K562 (cell line): ENCODE data around the gene BCAS3. TPM values are rescaled to one million over a fixed set of nuclear protein-coding genes. Genes with fewer than 3 reads are reported as not detected.
A peak's percentile ranks its signal among the peaks of the same experiment; 100 is the strongest.

Experiments used
- ATAC-seq: fragments of 200-7000 bp; cut with Tn5 transposase; 3 replicates; pipeline ENCODE4 v1.9.1; 2020; ENCODE audit warnings: moderate library complexity
- BruUV-seq: library from RNA; stranded (reverse); fragments of 400-500 nt; replicated peaks from 2 replicates; lab custom pipeline; 2021; lab: Mats Ljungman, UMichigan
- CTCF ChIA-PET: fragments of 300-600 bp; formaldehyde crosslinking; extraction: SDS; loops from one replicate; lab custom pipeline; 2021; ENCODE audit warnings: low intra/inter-chr PET ratio; lab: Yijun Ruan, JAX
- POLR2A ChIA-PET: fragments of 300-600, 350-650 bp; sonication (Branson Sonifier 250); formaldehyde crosslinking; extraction: SDS; loops from one replicate; lab custom pipeline; 2021; ENCODE audit warnings: antibody characterized with exemption, inconsistent platforms; lab: Yijun Ruan, JAX
- DNase-seq, 4 experiments: peaks; one replicate each; pipeline versions ENCODE4 v3.0.0 to v3.0.0-alpha.2; 2011 to 2018; ENCODE audit warnings: low spot score in 3 of 4, mixed read lengths in 3 of 4; ENCODE audit errors: extremely low read depth in 1 of 4
- FAIRE-seq: peaks from 2 replicates; lab custom pipeline; 2011; peaks lifted over from hg19 to GRCh38; lab: Jason Lieb, UNC
- H2AFZ ChIP-seq: 2 replicates; pipeline ENCODE4 v1.6.0; 2011; ENCODE audit warnings: low read depth, low read length, control low read depth, inconsistent platforms
- H3K27ac ChIP-seq: fragments of 200-600 bp; 3 replicates; pipeline ENCODE4 v1.8.0; 2011; ENCODE audit warnings: low read depth, mild to moderate bottlenecking, control low read depth, inconsistent platforms, low read length, moderate library complexity, mixed read lengths; ENCODE audit errors: extremely low read depth
- H3K27me3 ChIP-seq, 2 experiments: fragments of 300-600 bp in 1 of 2; 2 replicates in 1 of 2; 3 replicates in 1 of 2; pipeline versions ENCODE4 v1.6.0 to v1.8.0; 2011; ENCODE audit warnings: inconsistent platforms in 2 of 2, low read length in 2 of 2, mild to moderate bottlenecking in 1 of 2, mixed read lengths in 1 of 2, moderate library complexity in 1 of 2; ENCODE audit not compliant: control insufficient read depth in 2 of 2, insufficient read depth in 2 of 2
- H3K36me3 ChIP-seq: fragments of 300-600 bp; 3 replicates; pipeline ENCODE4 v1.8.0; 2011; ENCODE audit warnings: mild to moderate bottlenecking, low read length, inconsistent platforms; ENCODE audit not compliant: control insufficient read depth, insufficient read depth
- H3K4me1 ChIP-seq, 2 experiments: fragments of 200-600 bp in 1 of 2; replicated peaks in 1 of 2; 2 replicates in 1 of 2; 3 replicates in 1 of 2; pipeline versions ENCODE4 v1.5.1 to v1.8.0; 2011; ENCODE audit warnings: inconsistent platforms in 2 of 2, low read length in 2 of 2, mild to moderate bottlenecking in 1 of 2, mixed read lengths in 1 of 2, moderate library complexity in 1 of 2; ENCODE audit not compliant: control insufficient read depth in 2 of 2, insufficient read depth in 2 of 2
- H3K4me2 ChIP-seq: 2 replicates; pipeline ENCODE4 v1.6.1; 2011; ENCODE audit warnings: low read length, control low read depth, inconsistent platforms, mixed read lengths; ENCODE audit not compliant: insufficient read depth
- H3K4me3 ChIP-seq: fragments of 200-600 bp; sonication (generic), shearing (Covaris generic); 2 replicates; pipeline ENCODE4 v1.5.1; 2016; ENCODE audit warnings: control low read depth, inconsistent platforms
- H3K79me2 ChIP-seq: fragments of 200-600 bp; 3 replicates; pipeline ENCODE4 v1.8.0; 2011; ENCODE audit warnings: low read length, inconsistent platforms; ENCODE audit not compliant: control insufficient read depth, insufficient read depth
- H3K9ac ChIP-seq, 2 experiments: 2 replicates each; pipeline versions ENCODE4 v1.6.0 to v1.6.1; 2011; ENCODE audit warnings: low read depth in 2 of 2, low read length in 2 of 2, control low read depth in 1 of 2, inconsistent platforms in 1 of 2, mild to moderate bottlenecking in 1 of 2, mixed read lengths in 1 of 2; ENCODE audit not compliant: insufficient read depth in 1 of 2
- H3K9me1 ChIP-seq: one replicate; pipeline ENCODE4 v1.6.0; 2011; ENCODE audit warnings: inconsistent platforms, mild to moderate bottlenecking, low read length, moderate library complexity; ENCODE audit not compliant: control insufficient read depth, insufficient read depth
- H3K9me3 ChIP-seq: replicated peaks from 2 replicates; pipeline ENCODE4 v1.5.1; 2011; ENCODE audit warnings: low read depth, low read length, inconsistent platforms; ENCODE audit not compliant: control insufficient read depth, insufficient read depth
- H4K20me1 ChIP-seq: replicated peaks from 2 replicates; pipeline ENCODE4 v1.6.1; 2011; ENCODE audit warnings: low read length, inconsistent platforms, mixed read lengths; ENCODE audit not compliant: control insufficient read depth, insufficient read depth
- CBX3 ChIP-seq, 2 experiments: IDR thresholded peaks; 1 replicate in 1 of 2; 2 replicates in 1 of 2; pipeline ENCODE4 v1.6.1; 2012; ENCODE audit warnings: inconsistent platforms in 2 of 2, low read length in 2 of 2, borderline replicate concordance in 1 of 2, control low read depth in 1 of 2
- CXXC5 ChIP-seq: fragments of 250-450 bp; sonication (Bioruptor Pico); IDR thresholded peaks from 2 replicates; pipeline ENCODE4 v1.8.0; 2022; ENCODE audit warnings: inconsistent platforms, mild to moderate bottlenecking, moderate library complexity
- ETV6 ChIP-seq, 3 experiments: fragments of 150-350 bp in 1 of 3; sonication (generic) in 1 of 3; formaldehyde crosslinking in 1 of 3; IDR thresholded peaks; 2 replicates each; pipeline versions ENCODE4 v1.6.1 to v1.8.0; 2014 to 2022; ENCODE audit warnings: borderline replicate concordance in 2 of 3, low read depth in 2 of 3, antibody characterized with exemption in 1 of 3, low read length in 1 of 3, mild to moderate bottlenecking in 1 of 3, missing genetic modification reagents in 1 of 3
- GABPA ChIP-seq: fragments of 200-800 bp; sonication (Bioruptor generic); conservative IDR thresholded peaks from 2 replicates; pipeline ENCODE4 v1.6.1; 2016; ENCODE audit warnings: low read depth, missing genetic modification characterization, missing compliant biosample characterization
- GTF3C2 ChIP-seq: IDR thresholded peaks from 3 replicates; pipeline ENCODE4 v1.6.1; 2011; ENCODE audit warnings: borderline replicate concordance, mild to moderate bottlenecking, moderate library complexity; ENCODE audit not compliant: insufficient read length; ENCODE audit errors: extremely low read depth
- ILF3 ChIP-seq: fragments of 450-650 bp; IDR thresholded peaks from 2 replicates; pipeline ENCODE4 v1.6.1; 2018; ENCODE audit warnings: antibody characterized with exemption, mild to moderate bottlenecking, moderate library complexity, borderline replicate concordance
- JUN ChIP-seq, 2 experiments: sonication (generic) in 1 of 2; formaldehyde crosslinking in 1 of 2; IDR thresholded peaks; 2 replicates each; pipeline versions ENCODE4 v1.6.1 to v1.8.0; 2012 to 2022; ENCODE audit warnings: borderline replicate concordance in 2 of 2, mild to moderate bottlenecking in 2 of 2, improper control_type of control experiment in 1 of 2, low read depth in 1 of 2, low read length in 1 of 2, missing genetic modification reagents in 1 of 2
- LARP7 ChIP-seq: fragments of 450-650 bp; IDR thresholded peaks from 2 replicates; pipeline ENCODE4 v1.6.1; 2016
- MEF2D ChIP-seq: conservative IDR thresholded peaks from 2 replicates; pipeline ENCODE4 v1.6.1; 2016; ENCODE audit warnings: low read depth, missing genetic modification characterization, missing compliant biosample characterization
- TARDBP ChIP-seq: fragments of 450-650 bp; IDR thresholded peaks from 2 replicates; pipeline ENCODE4 v1.6.1; 2016
- TBL1XR1 ChIP-seq, 2 experiments: IDR thresholded peaks; 2 replicates each; pipeline ENCODE4 v1.6.1; 2012; ENCODE audit warnings: improper control_type of control experiment in 2 of 2, low read length in 2 of 2, mild to moderate bottlenecking in 1 of 2
- TSC22D4 ChIP-seq: fragments of 450-650 bp; IDR thresholded peaks from 2 replicates; pipeline ENCODE4 v1.6.1; 2016; ENCODE audit warnings: missing genetic modification characterization, missing biosample characterization, control low read depth
- ZNF589 ChIP-seq: fragments of 200-800 bp; sonication (Bioruptor generic); IDR thresholded peaks from 2 replicates; pipeline ENCODE4 v1.6.1; 2016; ENCODE audit warnings: low read depth, missing genetic modification characterization, missing compliant biosample characterization
- WGBS: fragments of 100-300 bp; shearing (Covaris generic); methylation state at CpG from one replicate; pipeline ENCODE4 v1.1.6; 2016; ENCODE audit warnings: low coverage, mixed read lengths; ENCODE audit not compliant: insufficient coverage; ENCODE audit errors: missing lambda C conversion rate; 5-methylcytosine and 5-hydroxymethylcytosine counted together
- in situ Hi-C: fragments of 300-500 bp; cut with MboI; formaldehyde crosslinking; loops from 4 replicates; pipeline ENCODE4 v1.15.0; 2018; ENCODE audit warnings: inconsistent platforms, mixed read lengths
- intact Hi-C: fragments of 100-400 bp; cut with micrococcal nuclease; formaldehyde crosslinking; loops from 2 replicates; pipeline ENCODE4 v1.14.2; 2022
- polyA plus RNA-seq, 8 experiments: library from polyadenylated mRNA; depleted of rRNA in 4 of 8; stranded (reverse) in 5 of 8; unstranded in 3 of 8; fragments of >200 nt; fragmentation: Nextera tagmentation in 2 of 8; fragmentation: Illumina TruSeq in 1 of 8; extraction: Ambion mirVana in 2 of 8; extraction: Trizol in 1 of 8; gene quantifications; 2 replicates each; pipeline versions ENCODE4 v1.2.1 to v1.2.3, GENCODE V29; 2011 to 2014; ENCODE audit warnings: inconsistent platforms in 1 of 8, missing spikeins in 1 of 8
- total RNA-seq, 7 experiments: library from RNA; depleted of rRNA in 6 of 7; stranded (reverse); fragments of >200 nt in 6 of 7; fragmentation: Illumina TruSeq in 2 of 7; extraction: Trizol in 2 of 7; gene quantifications; 2 replicates each; pipeline versions ENCODE4 v1.2.1 to v1.2.3, GENCODE V29; 2011 to 2021; ENCODE audit warnings: low replicate concordance in 1 of 7
- TF ChIP-seq, protein P1 (sequence below): fragments of 250-450 bp; sonication (Bioruptor Pico); IDR thresholded peaks from 2 replicates; pipeline ENCODE4 v1.4.0; 2020
- TF ChIP-seq, protein P2 (sequence below): fragments of 200-800 bp; sonication (Bioruptor generic); IDR thresholded peaks from 2 replicates; pipeline ENCODE4 v1.6.1; 2017; ENCODE audit warnings: missing genetic modification characterization, missing compliant biosample characterization

BCAS3 gene
- total and polyA plus RNA-seq, 9 of the 15 experiments (the other 6 are each of a cell fraction or from before 2014, with no cell fraction given) = 1.9 to 5.5 (median 3.5) TPM

GRCh38 chr17:60941028-60941427 lies 263.4 kb downstream of the BCAS3 start:
- WGBS = 2% methylated on average over 5 of the region's 5 CpGs
- CTCF ChIA-PET = no interaction called here
- TF ChIP-seq CBX3 (IDR thresholded peaks at IDR 0.05; ENCODE audit: borderline replicate concordance in 1 of 2, low read length in 2 of 2) (no peak), TSC22D4 (tag) (no peak), ZNF589 (no peak), CXXC5 (no peak), TARDBP (no peak), JUN (IDR thresholded peaks at IDR 0.05; ENCODE audit: borderline replicate concordance, low read depth, low read length) (no peak), JUN (CRISPR knock-in tag; IDR thresholded peaks at IDR 0.05; ENCODE audit: borderline replicate concordance) (no peak), MEF2D (tag) (peak; percentile 65; the same call in 1 of the 2 replicates), GABPA (tag) (peak; percentile 43; the same call in 1 of the 2 replicates), TBL1XR1 (IDR thresholded peaks at IDR 0.05; ENCODE audit: low read length in 2 of 2) (no peak), ETV6 (IDR thresholded peaks at IDR 0.05; ENCODE audit: borderline replicate concordance in 1 of 2, low read depth in 2 of 2, low read length in 1 of 2) (0 out of 4 replicates have a peak, but pooled peaks of 1 of the 2 experiments have one; percentile 36), ETV6 (CRISPR knock-in tag; IDR thresholded peaks at IDR 0.05; ENCODE audit: borderline replicate concordance) (no peak), GTF3C2 (no peak), ILF3 (no peak), LARP7 (no peak)
- TF ChIP-seq, protein P1, sequence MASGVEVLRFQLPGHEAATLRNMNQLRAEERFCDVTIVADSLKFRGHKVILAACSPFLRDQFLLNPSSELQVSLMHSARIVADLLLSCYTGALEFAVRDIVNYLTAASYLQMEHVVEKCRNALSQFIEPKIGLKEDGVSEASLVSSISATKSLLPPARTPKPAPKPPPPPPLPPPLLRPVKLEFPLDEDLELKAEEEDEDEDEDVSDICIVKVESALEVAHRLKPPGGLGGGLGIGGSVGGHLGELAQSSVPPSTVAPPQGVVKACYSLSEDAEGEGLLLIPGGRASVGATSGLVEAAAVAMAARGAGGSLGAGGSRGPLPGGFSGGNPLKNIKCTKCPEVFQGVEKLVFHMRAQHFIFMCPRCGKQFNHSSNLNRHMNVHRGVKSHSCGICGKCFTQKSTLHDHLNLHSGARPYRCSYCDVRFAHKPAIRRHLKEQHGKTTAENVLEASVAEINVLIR (CRISPR knock-in tag) = 0 out of 2 replicates have a peak, but pooled peaks have one; percentile 6
- TF ChIP-seq, protein P2, sequence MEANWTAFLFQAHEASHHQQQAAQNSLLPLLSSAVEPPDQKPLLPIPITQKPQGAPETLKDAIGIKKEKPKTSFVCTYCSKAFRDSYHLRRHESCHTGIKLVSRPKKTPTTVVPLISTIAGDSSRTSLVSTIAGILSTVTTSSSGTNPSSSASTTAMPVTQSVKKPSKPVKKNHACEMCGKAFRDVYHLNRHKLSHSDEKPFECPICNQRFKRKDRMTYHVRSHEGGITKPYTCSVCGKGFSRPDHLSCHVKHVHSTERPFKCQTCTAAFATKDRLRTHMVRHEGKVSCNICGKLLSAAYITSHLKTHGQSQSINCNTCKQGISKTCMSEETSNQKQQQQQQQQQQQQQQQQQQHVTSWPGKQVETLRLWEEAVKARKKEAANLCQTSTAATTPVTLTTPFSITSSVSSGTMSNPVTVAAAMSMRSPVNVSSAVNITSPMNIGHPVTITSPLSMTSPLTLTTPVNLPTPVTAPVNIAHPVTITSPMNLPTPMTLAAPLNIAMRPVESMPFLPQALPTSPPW (CRISPR knock-in tag) = peak; percentile 23; the same call in 1 of the 2 replicates

More at GRCh38 chr17:60941028-60941427, 263.4 kb downstream of the BCAS3 start:
- intact Hi-C loops (no loop called here), in situ Hi-C loops (no loop called here)
- BruUV-seq = no TSS peak
- no peak overlapping the region for H2AFZ ChIP-seq
- H3K9me3 ChIP-seq = no peaks in the 10 kb centered on the region
- H4K20me1 ChIP-seq = no peaks in the 10 kb centered on the region
- DNase-seq (peak in 1 of 4 experiments; percentile 12), ATAC-seq (no peak), FAIRE-seq (no peak)
- H3K4me1 ChIP-seq = no peaks in the 10 kb centered on the region; a peak in 1 of 5 replicates
- H3K79me2 ChIP-seq = no peaks in the 10 kb centered on the region
- no peaks in the 10 kb centered on the region for H3K36me3 ChIP-seq
- peaks cover 0 to 2% of the 10 kb centered on the region in 2 experiments; a peak in 2 of 5 replicates for H3K27me3 ChIP-seq
- POLR2A ChIA-PET = interaction anchor here (1.6 to 1.7 kb wide), 2 partner anchors 10 to 31 kb away, joined by 3 to 6 read pairs; no protein-coding TSS in a partner anchor
- no peak overlapping the region for H3K4me2 ChIP-seq
- no peaks in the 10 kb centered on the region for H3K9me1 ChIP-seq
- H3K4me3 ChIP-seq = no peak overlapping the region
- no peak overlapping the region for H3K9ac ChIP-seq
- no peak overlapping the region for H3K27ac ChIP-seq
